Activated T-cell treated with anti-CD3 and anti-CD28 coated beads, Interleukin-2, amount 50 U/mL, for 1 hour (primary cell): ENCODE results near the gene ATP11A.
A peak's percentile ranks its signal among the peaks of the same experiment; 100 is the strongest.
"Not testable (repeated sequence)": the region's sequence is repeated elsewhere in the genome, so short reads cannot be mapped to it uniquely, and the experiment has no call there.

Source experiments
- DNase-seq: peaks from one replicate; pipeline ENCODE4 v3.0.0-alpha.2; 2020

The ATP11A gene

GRCh38 chr13:112671359-112671758, 18.5 kb upstream of the ATP11A start:
- no peak for DNase-seq

- DNase-seq, result no peak
These were observed 17.1 kb upstream of the ATP11A start for GRCh38 chr13:112672651-112673284.

- DNase-seq, result no peak
These were observed 15.1 kb upstream of the ATP11A start for GRCh38 chr13:112674412-112675365.

GRCh38 chr13:112675366-112675756, 14.5 kb upstream of the ATP11A start:
- DNase-seq, result no peak

- DNase-seq, result not testable (repeated sequence)
These were observed 12.3 kb upstream of the ATP11A start for GRCh38 chr13:112677421-112677962.

GRCh38 chr13:112679381-112679780, 10.5 kb upstream of the ATP11A start:
- no peak for DNase-seq

GRCh38 chr13:112679932-112680677, 9.7 kb upstream of the ATP11A start:
- DNase-seq, result no peak

- no peak for DNase-seq
These were observed 9.0 kb upstream of the ATP11A start for GRCh38 chr13:112680741-112681360.

GRCh38 chr13:112683581-112683980, 6.3 kb upstream of the ATP11A start:
- no peak for DNase-seq

GRCh38 chr13:112684071-112684845, 5.6 kb upstream of the ATP11A start:
- no peak for DNase-seq

GRCh38 chr13:112685189-112685805, 4.5 kb upstream of the ATP11A start:
- not testable (repeated sequence) for DNase-seq

GRCh38 chr13:112685896-112686295, 3.9 kb upstream of the ATP11A start:
- DNase-seq, result no peak

GRCh38 chr13:112686364-112686763, 3.5 kb upstream of the ATP11A start:
- DNase-seq, result no peak

GRCh38 chr13:112686987-112687386, 2.9 kb upstream of the ATP11A start:
- no peak for DNase-seq

- DNase-seq, result no peak
These were observed 1.8 kb upstream of the ATP11A start for GRCh38 chr13:112687836-112688559.

- DNase-seq, result peak; percentile 49
These were observed 1.1 kb upstream of the ATP11A start for GRCh38 chr13:112688560-112689302.

GRCh38 chr13:112690283-112690929, 568 bp downstream of the ATP11A start:
- DNase-seq, result no peak

- no peak for DNase-seq
These were observed 2.3 kb downstream of the ATP11A start for GRCh38 chr13:112692104-112692503.

GRCh38 chr13:112692586-112692985, 2.7 kb downstream of the ATP11A start:
- no peak for DNase-seq
